Kidney epithelial cell (primary cell): ENCODE results near the gene SLC31A2. TPM values are rescaled to one million over a fixed set of nuclear protein-coding genes. Genes with fewer than 3 reads are reported as not detected.

Experiments used
- DNase-seq: peaks from one replicate; pipeline ENCODE4 v3.0.0-alpha.2; 2010; ENCODE audit warnings: low read depth
- H3K27me3 ChIP-seq: 2 replicates; pipeline ENCODE4 v1.6.0; 2011; ENCODE audit warnings: low read length; ENCODE audit not compliant: control insufficient read depth, insufficient read depth
- H3K36me3 ChIP-seq: 2 replicates; pipeline ENCODE4 v1.5.1; 2011; ENCODE audit warnings: low read length; ENCODE audit not compliant: control insufficient read depth, insufficient read depth
- H3K4me3 ChIP-seq: 2 replicates; pipeline ENCODE4 v1.5.1; 2011; ENCODE audit warnings: low read depth, mild to moderate bottlenecking, control low read depth, low read length
- total RNA-seq: library from RNA; depleted of rRNA; stranded (reverse); fragments of >200 nt; gene quantifications from 2 replicates; pipeline ENCODE4 v1.2.3, GENCODE V29; 2015
- TF ChIP-seq, protein P1 (sequence below): IDR thresholded peaks from 2 replicates; pipeline ENCODE4 v1.5.1; 2011; ENCODE audit warnings: mild to moderate bottlenecking, moderate library complexity, low read length, control low read depth, inconsistent platforms; ENCODE audit not compliant: insufficient read depth, poor library complexity, severe bottlenecking

SLC31A2 gene
- total RNA-seq, 1 donor from 2014 or later = 8.6 TPM

DNA sequence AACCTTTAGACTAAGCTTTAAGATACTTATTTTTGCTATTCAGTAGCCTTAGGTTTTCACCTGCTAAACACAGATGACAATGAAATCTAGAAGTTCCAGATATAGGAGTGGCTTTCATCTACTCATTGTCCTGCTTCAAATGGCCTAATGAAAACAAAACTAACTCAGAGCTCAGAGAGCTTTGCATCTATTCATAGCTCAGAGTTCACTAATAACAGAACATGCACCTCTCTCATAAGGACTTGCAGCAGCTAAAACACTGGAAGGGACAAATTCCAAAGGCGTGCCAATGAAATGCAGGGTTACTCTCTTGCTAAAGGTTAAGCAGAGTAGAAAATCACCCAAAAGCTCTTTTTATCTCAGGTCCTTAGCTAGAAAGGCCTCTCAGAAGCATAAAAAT is 29.0 kb downstream of the SLC31A2 start:
- H3K36me3 ChIP-seq = peaks cover 2% of the 10 kb centered on the region
- no peak for DNase-seq
- TF ChIP-seq, protein P1, sequence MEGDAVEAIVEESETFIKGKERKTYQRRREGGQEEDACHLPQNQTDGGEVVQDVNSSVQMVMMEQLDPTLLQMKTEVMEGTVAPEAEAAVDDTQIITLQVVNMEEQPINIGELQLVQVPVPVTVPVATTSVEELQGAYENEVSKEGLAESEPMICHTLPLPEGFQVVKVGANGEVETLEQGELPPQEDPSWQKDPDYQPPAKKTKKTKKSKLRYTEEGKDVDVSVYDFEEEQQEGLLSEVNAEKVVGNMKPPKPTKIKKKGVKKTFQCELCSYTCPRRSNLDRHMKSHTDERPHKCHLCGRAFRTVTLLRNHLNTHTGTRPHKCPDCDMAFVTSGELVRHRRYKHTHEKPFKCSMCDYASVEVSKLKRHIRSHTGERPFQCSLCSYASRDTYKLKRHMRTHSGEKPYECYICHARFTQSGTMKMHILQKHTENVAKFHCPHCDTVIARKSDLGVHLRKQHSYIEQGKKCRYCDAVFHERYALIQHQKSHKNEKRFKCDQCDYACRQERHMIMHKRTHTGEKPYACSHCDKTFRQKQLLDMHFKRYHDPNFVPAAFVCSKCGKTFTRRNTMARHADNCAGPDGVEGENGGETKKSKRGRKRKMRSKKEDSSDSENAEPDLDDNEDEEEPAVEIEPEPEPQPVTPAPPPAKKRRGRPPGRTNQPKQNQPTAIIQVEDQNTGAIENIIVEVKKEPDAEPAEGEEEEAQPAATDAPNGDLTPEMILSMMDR = no peak
- H3K27me3 ChIP-seq = no peaks in the 10 kb centered on the region
- H3K4me3 ChIP-seq = no peak overlapping the region

DNA sequence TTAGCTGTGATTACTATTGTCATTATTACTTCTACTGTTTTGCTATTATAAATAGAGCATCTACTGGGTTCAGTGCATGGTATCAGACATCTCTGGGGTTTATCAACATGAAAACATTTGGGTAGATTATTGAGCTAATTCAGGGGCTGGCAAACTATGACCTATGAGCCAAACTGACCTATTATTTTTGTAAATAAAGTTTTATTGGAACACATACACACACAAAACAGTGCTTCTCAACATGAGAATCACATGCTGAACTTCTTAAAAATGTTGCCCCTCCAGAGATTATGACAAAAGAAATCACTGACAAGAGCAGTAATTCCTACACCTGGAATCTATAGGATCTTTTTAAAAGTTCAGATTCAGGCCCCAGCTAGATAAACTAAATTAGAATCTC is 30.4 kb downstream of the SLC31A2 start:
- H3K27me3 ChIP-seq = no peaks in the 10 kb centered on the region
- peaks cover 2% of the 10 kb centered on the region for H3K36me3 ChIP-seq
- H3K4me3 ChIP-seq = no peak overlapping the region
- DNase-seq = no peak
- TF ChIP-seq, protein P1 = no peak

GRCh38 chr9:113183956-113184488 is 33.2 kb downstream of the SLC31A2 start:
- no peak for DNase-seq

GRCh38 chr9:113184539-113184938 is 33.7 kb downstream of the SLC31A2 start:
- Histone ChIP-seq H3K4me3 (no peak overlapping the region), H3K27me3 (no peaks in the 10 kb centered on the region), H3K36me3 (no peaks in the 10 kb centered on the region)
- DNase-seq = no peak
- TF ChIP-seq, protein P1 = no peak

More at GRCh38 chr9:113183956-113184488, 33.2 kb downstream of the SLC31A2 start:
- Histone ChIP-seq H3K27me3 (no peaks in the 10 kb centered on the region), H3K4me3 (no peak overlapping the region), H3K36me3 (no peaks in the 10 kb centered on the region)
- TF ChIP-seq, protein P1 = no peak

- Histone ChIP-seq H3K27me3 (no peaks in the 10 kb centered on the region), H3K36me3 (no peaks in the 10 kb centered on the region), H3K4me3 (no peak overlapping the region)
- no peak for DNase-seq
- TF ChIP-seq, protein P1 = no peak
Observed at GRCh38 chr9:113185271-113185670, 34.5 kb downstream of the SLC31A2 start.

DNA sequence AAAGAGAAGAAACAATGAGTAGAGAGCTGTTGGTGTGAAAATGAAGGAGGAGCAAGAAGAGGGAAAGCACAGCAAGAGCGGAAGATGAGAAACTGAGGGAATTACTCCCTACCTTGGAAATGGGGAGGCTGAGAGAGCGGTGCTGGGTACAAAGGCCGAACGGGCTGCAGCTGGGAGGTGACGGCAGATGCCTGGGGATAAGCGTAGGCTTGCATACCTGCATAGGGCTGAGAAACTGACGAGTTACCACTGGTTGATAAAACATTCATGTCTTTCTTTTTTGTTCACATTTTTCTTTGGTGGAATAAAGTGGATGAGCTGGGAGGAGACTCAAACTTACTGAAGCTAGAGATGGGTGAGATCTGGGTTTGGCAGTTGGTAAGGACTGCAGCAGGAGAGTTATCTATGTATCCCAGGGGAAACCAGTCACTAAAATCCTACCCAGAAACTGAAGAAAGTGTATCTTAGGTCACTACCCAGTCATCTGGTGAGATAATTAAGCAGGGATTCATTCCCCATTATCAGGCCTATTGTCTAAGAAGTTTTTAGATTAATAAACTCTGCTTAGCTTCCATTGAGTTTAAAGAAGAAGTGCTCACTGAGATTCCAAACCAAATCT is 35.4 kb downstream of the SLC31A2 start:
- Histone ChIP-seq H3K4me3 (no peak overlapping the region), H3K36me3 (no peaks in the 10 kb centered on the region), H3K27me3 (no peaks in the 10 kb centered on the region)
- TF ChIP-seq, protein P1 = no peak
- DNase-seq = no peak
